Left renal pelvis (tissue), 4 donors: ENCODE data around the gene IFT122. TPM values are rescaled to one million over a fixed set of nuclear protein-coding genes. Genes with fewer than 3 reads are reported as not detected.
"Not testable (repeated sequence)": the region's sequence is repeated elsewhere in the genome, so short reads cannot be mapped to it uniquely, and the experiment has no call there.

ENCODE experiments used
- DNase-seq, 4 donors: peaks; one replicate each; pipeline ENCODE4 v3.0.0-alpha.2; 2013; ENCODE audit warnings: low read depth in 4 of 4, low spot score in 3 of 4
- polyA plus RNA-seq, 4 donors: library from polyadenylated mRNA; unstranded; fragments of 120-200 nt; gene quantifications; one replicate each; pipeline ENCODE4 v1.2.1, GENCODE V29; 2013; ENCODE audit not compliant: insufficient read length in 4 of 4

Gene IFT122
- polyA plus RNA-seq, 4 donors: 27.9 to 62.2 (median 55.3) TPM

DNA sequence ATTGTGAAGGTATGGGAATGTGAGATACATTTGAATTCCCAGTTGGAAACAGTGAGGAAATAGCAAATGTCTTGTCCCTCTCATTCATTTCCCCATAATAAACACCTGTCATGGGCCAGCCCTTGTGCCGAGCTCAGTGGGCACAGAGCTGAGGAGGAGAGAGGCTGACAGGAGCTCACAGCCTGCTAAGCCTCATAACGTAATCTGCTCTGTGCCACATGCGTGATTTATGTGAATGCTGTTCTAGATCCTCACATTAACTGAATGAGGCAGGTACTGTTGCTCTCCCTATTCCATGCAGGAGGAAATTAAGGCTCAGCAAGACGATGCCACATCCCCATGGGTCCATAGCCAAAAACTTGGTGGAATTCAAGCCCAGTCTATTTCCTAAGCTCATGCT lies 53.2 kb downstream of the IFT122 start:
- no peak for DNase-seq

DNA sequence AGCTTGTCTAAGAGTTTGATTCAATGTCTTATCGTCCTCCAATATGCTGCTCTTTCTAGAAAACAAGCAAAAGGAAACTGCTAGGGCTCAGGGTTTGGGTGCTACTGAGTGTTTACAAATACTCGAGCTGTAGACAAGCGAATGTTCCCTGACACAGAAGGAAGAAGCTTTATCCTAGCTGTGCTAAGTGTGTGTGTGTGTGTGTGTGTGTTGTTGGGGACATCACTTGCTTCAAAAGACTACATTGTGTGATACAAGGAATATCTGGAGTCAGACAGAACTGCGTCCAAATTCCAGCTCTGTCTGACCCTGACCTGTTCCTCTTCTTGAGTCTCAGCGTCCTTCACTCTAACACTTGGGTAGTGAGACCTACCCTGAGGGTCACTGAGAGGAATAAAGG lies 54.5 kb downstream of the IFT122 start:
- not testable (repeated sequence) for DNase-seq

DNA sequence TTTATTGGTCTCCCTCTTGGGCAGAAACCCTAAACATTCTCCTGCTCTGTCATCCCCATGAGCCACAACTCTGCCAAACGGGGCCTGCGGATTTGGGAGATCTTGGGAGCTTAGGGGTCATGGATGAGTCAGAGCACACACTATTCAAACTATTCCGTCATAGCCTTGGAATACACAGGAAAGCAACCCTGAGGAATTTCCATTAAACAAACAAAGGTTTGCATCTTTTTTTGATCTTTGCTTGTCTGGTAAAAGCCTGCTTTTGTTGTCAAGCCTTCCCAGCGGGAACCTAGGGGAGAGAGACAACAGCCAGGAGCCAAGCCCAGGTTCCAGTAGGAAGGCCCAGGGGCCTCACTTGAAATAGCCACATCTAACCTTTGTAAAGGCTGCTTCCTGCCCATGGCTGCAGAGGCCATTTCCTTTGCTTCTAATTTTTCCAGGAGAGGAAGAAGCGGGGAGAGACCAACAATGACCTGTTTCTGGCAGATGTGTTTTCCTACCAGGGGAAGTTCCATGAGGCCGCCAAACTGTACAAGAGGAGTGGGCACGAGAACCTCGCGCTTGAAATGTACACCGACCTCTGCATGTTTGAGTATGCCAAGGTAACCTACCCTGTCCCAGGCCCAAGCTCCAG lies 55.1 kb downstream of the IFT122 start:
- not testable (repeated sequence) for DNase-seq

DNA sequence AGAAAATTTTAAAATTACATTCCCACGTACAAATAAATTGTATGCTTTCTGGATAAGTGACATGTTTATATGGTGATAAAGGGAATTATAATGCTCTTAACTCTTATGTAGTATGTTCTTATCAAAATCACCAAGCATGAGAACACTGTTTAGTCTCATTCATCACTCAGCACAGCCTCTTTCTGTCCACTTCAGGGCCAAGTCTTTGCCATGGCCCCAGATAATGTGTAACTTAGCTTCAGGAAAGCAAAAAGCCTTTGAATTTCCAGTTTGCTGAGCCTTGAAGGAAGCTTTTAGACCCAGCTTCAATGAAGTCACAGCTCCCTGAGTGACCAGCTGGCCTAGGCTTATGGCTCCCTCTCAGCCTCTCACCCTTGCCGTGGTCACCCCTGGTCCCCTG lies 57.9 kb downstream of the IFT122 start:
- not testable (repeated sequence) for DNase-seq

DNA sequence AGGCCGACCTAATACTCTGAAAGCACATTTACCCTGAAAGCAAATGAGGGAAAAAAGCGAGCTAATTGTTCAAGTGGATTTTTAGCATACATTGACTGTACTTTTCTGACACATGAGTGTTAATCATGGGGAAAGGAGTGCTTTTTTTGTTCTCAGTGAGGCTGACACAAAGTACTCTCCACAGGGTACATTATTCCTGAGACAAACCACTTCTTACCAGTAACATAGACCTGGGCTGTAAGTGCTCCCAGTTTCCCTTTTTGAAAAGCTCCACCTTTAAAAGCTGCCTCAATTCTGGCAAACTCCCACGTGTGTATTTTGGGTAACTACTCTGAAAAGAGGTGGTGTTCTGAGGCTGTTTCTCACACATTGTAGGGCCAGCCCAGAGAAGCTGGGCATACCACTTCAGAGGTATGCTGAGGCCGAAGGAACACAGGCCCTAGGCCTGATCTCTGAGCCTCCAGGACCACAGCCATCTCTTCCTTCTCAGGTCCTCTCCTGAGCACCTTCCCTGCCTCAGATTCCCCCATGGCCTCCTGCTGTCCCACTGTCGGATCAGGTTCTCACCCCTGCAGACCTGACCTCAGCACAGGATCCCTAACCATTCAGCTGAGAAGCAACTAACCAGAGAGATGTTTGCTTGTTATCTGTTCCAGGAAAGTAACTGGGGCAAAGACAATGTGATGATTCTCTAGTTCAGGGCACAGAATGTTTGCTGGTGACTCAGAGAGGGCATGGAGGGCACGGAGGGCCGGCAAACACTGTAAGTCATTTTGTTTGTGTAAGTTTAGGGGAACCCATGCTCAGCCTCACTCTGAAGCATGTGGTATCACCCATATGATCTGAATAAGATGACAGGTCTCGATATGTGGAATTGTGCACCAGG lies 58.8 kb downstream of the IFT122 start:
- not testable (repeated sequence) for DNase-seq

DNA sequence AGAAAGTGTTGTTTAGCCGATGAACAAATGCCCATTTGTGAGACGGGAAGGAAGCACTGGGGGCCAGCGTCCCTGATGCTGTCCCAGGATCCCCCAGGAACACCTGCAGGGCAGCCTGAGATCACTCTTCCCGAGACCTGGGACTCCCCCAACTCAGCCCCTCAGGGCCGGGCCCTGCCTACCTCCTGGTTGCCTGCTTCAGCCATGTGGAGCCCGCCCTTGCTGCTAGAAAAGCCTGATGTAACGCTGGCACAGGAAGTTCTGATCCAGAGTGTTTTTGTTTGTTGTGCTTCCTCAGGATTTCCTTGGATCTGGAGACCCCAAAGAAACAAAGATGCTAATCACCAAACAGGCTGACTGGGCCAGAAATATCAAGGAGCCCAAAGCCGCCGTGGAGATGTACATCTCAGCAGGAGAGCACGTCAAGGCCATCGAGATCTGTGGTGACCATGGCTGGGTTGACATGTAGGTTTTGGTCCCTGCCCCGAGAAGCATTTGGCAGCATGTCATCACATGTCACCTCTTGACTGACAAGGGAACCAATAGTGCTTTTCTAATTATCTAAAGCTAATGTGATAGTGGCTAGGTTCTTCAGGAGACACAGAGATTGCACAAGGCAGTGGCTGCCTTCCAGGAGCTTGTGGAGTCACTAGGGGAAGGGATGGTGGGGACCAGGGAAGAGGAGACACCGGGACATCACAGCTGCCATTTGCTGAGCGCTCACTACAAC lies 59.7 kb downstream of the IFT122 start:
- DNase-seq: not testable (repeated sequence)

DNA sequence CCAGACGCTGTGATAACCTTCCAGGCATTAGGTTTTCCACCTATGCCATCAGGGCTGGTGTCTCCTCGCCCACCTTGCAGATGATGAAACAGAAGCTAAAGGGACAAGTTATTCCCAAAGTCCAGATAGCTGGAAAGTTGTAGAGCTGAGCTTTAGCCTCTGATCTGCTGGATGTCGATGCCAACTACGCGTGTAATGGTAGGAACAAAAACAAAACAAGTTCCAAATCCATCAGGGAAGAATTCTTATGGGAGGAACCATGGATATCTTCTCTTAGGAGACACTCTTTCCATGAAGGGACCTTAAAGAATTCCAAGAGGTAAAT lies 60.3 kb downstream of the IFT122 start:
- DNase-seq: no peak

DNA sequence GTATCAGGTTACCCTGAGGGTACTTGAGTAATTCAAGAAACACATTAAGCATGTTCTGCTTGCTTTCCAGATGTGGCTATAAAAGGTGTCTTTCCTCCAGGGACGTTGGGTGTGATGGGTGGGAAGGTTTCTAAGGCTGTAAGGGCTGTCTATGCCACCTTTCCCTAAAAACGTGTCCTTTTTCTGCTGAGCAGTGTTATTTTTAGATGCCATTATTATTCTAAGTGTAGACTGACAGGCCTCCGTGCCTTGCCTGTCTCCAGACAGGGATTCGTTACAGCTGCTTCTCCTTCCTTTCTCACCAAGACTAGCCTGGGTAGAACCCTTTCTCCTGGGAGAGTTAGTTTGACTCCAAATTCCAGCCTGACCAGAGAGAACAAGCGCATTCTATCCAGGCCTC lies 61.6 kb downstream of the IFT122 start:
- no peak for DNase-seq

DNA sequence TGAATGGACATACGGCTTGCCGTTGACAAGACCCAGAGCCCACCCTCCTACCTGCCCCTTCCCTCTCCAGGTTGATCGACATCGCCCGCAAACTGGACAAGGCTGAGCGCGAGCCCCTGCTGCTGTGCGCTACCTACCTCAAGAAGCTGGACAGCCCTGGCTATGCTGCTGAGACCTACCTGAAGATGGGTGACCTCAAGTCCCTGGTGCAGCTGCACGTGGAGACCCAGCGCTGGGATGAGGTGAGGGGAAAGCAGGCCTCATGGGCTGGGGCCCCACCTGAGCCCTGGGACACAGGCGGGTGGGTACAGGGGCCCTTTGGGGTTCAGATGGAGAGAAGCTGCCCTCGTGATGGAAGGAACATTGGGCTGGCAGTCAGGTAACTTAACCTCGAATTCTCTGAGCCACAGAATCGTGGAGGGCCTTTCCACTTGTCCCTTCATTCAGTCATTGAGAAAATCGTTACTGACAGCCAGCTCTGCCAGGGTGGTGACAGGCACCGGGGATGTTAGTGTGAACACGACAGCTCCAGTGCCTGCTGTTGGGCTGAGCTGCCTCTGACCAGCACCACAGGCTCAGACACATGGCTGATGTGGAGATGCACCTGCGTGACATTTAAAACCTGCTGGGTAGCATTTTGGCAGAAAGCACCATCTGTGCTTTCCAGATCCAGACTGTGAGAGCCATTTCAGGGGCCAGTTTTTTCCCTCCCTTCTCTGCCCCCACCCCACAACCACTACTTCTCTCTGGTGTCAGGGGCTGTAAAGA lies 62.8 kb downstream of the IFT122 start:
- DNase-seq: no peak

DNA sequence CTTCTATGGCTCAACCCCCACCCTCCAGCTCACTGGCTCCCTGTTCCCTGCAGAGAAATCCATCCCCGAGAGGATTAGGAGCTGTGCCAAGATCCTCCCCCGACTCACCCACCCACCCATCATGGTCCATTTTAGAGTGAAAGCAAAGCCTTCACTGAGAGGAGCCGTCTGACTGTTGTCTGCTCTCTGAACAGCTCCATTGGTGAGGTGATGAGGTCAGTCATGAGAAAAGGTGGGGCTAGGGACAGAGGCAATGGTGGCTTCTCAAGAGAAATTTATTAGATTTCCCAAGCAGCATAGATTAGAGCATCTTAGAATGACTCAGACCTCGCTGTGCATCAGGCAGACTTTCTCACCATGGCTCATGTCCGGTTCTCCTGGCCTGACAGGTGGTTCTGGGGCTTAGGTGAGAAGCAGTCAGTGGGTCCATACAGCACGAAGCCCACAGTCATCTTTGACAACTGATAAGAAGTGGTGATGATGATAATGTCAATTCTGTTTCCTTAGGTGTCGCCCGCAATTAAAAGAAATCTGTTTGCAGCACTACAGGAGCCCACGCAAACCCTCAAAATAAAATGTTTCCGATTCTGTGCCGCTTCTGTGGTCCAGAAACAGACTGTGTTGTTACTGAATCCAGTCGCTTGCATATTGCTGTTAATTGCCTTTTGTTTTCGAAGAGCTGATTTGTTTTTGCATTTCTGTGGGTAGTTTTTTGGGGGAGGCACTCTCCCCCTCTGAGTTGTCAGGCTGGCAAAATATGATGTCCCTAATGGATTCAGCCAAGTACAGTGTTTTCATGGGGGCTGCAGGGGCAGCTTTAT lies 63.7 kb downstream of the IFT122 start:
- DNase-seq: no peak

DNA sequence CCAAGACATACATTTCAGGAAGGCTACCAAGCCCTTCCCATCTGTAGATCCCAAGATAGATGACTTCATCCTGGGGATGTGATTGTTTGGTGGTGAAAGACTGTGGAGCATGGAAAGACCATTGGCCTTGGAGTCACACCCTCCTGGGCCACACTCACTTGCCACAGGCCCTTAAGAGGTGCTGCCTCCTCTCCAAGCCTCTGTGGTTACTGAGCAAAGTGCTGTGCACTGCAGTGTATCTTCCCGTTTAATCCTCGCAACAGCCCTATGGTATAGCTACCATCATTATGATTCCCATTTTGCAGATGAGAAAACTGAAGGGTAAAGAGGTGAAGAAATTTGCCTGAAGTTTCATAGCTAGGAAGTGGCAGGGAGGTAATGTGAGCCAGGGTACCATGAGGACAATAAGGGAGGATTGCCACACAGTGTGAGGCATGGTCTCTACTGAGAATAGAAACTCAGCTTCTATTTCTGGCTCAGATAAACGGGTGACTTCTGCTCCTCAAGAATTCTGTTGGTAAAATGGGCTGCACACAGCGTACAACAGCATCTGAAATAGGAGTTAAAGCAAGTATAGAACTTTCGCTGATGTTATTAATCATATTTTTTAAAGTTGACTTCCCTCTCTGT lies 64.6 kb downstream of the IFT122 start:
- DNase-seq: no peak

DNA sequence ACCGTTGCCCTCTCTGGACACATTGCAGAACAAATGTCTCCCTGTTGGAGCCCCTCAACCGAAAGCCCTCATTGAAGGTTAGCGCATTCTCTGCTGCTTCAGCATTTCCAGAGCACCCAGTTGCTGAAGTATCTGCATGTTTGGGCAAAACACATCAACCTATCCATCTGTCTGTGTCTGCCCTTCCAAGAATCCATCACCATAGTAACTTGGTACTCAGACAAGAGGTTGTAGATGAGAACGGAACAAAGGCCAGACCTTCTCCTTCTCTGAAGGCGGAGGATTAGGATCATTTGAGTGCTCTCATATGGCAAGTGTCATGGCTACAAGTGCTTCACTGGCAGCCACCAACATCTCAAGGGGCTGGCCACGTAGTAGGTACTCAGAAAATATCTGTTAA lies 65.3 kb downstream of the IFT122 start:
- DNase-seq: no peak

DNA sequence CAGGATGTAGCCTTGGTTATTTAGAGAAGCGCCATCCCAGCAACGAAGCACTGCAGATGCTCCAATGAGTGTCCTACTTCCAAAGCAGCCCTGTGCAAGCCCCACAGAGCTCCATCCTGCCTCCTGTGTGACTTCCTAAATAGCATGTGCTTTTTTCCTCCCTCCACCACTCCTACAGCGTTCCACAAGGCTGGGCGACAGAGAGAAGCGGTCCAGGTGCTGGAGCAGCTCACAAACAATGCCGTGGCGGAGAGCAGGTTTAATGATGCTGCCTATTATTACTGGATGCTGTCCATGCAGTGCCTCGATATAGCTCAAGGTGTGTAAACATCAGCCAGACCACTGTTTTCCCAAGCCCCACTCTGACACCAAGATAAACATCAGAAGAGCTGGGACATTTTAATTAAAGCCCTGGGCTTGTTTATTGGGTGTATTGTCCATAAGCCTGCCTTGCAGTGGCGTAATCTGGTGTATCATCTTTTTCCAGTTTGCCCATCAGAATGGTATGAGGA lies 66.3 kb downstream of the IFT122 start:
- no peak for DNase-seq

DNA sequence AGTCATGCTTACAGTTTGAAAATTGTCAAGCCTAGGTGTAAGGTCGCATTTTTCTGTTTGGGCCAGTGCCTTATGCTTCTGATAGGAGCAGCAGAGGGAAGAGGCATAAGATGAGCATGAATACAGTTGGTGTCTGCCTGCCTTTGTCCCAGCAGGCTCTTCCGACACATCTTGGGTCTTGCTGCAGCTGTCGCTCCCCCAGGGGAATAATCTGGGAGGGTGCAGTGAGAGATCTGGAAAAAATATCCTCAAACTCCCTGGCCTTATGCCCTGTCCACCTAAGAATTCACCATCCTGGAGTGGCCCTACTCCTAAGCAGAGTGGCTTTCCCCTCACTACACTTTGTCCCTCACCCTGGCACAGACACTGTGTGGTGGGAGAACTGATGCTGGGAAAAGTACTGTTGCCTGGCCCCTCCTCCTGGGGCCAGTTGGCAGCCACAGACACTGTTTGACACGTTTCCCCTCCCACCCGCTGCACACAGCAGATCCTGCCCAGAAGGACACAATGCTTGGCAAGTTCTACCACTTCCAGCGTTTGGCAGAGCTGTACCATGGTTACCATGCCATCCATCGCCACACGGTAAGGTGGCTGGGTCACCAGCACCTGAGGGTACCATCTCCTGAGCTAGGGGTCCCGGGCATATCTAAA lies 67.3 kb downstream of the IFT122 start:
- no peak for DNase-seq

DNA sequence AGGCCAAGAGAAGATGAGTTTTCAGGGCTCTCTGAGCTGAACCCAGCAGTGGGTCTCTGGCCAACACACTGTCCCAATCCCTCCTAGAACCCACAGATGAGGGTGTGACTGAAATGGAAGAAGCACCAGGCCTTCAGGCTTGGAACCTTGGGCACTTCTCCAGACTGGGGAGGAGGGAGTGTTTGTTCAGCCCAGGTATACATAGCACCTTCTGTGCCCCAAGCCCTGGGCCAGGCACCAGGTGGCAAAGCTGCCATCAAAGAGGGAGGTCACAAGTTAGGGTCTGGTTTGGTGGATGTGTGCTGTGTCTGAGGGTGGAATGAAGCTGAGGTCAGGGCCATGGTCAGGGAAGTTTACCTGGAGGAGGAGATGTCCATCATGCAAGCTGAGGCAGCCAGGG lies 72.6 kb downstream of the IFT122 start:
- no peak for DNase-seq

DNA sequence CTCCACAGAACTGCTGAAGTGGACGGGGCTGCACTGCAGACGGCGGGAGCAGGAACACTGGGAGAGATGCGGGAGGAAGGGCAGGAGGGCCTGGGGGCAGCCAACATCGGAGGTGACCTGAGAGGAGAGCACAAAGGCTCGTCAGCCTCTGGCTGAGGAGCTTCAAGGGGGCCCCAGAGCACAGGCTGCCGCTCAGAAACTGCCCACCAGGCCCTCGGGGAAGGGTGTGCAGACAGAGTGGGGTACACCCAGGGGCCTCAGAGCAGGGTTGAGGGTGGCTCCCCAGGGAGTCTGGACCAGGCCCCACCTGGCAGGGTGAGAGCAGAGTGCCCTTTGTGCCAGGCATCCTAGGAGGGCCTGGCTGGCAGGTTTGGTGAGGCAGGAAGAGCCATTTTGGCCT lies 73.7 kb downstream of the IFT122 start:
- DNase-seq: no peak

DNA sequence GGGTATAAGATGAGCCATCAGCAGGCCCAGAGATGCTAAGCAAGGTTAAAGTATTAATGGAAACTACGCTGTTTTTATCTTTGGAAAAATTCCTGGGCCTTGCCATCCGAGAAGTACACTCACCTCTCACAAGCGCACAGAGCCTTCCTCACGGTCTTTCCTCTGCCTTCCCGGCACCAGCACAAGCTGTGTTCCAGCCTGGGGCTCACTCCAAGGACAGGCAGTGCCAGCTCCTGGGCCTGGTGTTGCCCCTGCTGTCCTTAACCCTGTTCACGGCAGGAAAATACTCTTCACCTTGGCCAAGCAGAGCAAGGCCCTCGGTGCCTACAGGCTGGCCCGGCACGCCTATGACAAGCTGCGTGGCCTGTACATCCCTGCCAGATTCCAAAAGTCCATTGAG lies 74.1 kb downstream of the IFT122 start:
- DNase-seq: no peak

DNA sequence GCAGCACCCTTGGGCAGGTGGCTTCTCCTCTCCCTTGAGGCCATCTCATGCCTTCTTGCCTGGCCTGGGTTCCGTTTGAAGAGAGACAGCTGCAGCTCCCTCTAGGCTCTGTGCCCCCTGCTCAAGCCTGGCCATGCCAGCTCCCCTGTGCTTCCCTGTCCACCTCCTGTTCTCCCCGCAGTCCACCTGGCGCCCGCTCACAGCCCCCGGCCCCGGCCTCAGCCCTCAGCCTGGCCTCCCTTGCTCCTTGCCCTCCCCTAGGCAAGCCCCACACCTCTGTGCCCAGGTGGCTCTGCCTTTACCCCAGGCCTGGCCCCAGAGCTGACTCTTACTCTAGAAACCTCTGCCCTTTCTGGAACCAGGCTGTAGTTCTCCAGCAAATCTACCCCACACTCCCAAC lies 74.5 kb downstream of the IFT122 start:
- DNase-seq: no peak
